Activated naive CD4-positive, alpha-beta T cell treated with anti-CD3 and anti-CD28 coated beads, Interleukin-2, amount 50 U/mL, for 72 hours (primary cell): ENCODE data around the gene GUCY1A1. TPM values are rescaled to one million over a fixed set of nuclear protein-coding genes. Genes with fewer than 3 reads are reported as not detected.

ENCODE experiments used
- ATAC-seq, 2 donors: fragments of 150-1000 bp; cut with Tn5 transposase; 2 replicates each; pipeline ENCODE4 v1.10.0; 2021; ENCODE audit warnings: mild to moderate bottlenecking in 2 of 2, moderate library complexity in 2 of 2
- DNase-seq, 2 donors: peaks; one replicate each; pipeline ENCODE4 v3.0.0; 2021 to 2022; ENCODE audit warnings: low spot score in 2 of 2
- H3K27ac Mint-ChIP-seq, 2 donors: one replicate each; pipeline ENCODE4 v1.8.0; 2022; ENCODE audit warnings: mild to moderate bottlenecking in 2 of 2, mixed read lengths in 2 of 2
- H3K36me3 Mint-ChIP-seq, 2 donors: one replicate each; pipeline ENCODE4 v1.8.0; 2022; ENCODE audit warnings: mixed read lengths in 2 of 2
- H3K9me3 Mint-ChIP-seq, 2 donors: one replicate each; pipeline ENCODE4 v1.8.0; 2022; ENCODE audit warnings: mixed read lengths in 2 of 2
- total RNA-seq, 2 donors: library from RNA; stranded (reverse); gene quantifications; one replicate each; pipeline ENCODE4 v1.2.3, GENCODE V29; 2022

GUCY1A1 gene
- total RNA-seq, 2 donors from 2014 or later, result not detected

DNA sequence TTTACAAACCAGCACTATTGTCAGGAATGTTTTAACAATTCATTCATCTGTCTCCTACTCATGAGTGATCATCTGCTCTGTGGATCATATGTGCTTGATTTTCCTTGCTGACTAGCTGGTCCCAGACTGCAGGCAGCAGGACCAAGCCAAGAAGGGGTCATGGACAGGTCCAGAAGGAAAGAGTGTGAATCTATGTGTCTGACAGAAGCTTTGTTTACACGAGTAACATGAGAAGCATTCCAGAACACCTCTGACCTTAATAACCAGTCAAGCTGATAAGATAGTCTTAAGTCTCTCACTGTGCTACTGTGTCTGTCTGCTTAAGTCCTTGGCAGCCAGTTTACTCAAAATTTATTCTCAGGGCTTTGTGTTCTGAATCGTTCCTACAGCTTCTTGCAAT is 39.0 kb downstream of the GUCY1A1 start:
- Mint-ChIP-seq H3K27ac (no peak overlapping the region), H3K9me3 (peaks cover 0 to 4% of the 10 kb centered on the region in 2 donors), H3K36me3 (no peaks in the 10 kb centered on the region)
- DNase-seq (no peak), ATAC-seq (no peak)

DNA sequence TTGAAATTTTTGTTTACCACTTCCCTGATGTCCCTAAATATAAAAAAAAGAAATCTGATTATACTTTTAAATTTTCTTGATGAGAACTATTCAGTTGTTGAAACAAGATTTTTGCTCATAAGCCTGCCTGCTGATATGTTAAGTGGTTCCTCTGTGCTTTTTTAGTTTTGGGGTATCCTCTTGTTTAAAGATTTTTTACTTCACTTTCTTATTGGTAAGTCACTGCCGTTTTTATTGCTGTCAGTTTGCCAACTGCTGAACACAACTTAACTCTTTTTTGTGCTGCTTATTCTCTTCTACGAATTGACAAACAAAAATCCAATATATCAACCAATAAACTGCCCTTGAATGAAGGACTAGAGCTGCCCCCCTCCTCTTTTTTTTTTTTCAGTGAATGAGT is 39.5 kb downstream of the GUCY1A1 start:
- Mint-ChIP-seq H3K9me3 (peaks cover 0 to 3% of the 10 kb centered on the region in 2 donors), H3K27ac (no peak overlapping the region), H3K36me3 (no peaks in the 10 kb centered on the region)
- DNase-seq (no peak), ATAC-seq (no peak)

DNA sequence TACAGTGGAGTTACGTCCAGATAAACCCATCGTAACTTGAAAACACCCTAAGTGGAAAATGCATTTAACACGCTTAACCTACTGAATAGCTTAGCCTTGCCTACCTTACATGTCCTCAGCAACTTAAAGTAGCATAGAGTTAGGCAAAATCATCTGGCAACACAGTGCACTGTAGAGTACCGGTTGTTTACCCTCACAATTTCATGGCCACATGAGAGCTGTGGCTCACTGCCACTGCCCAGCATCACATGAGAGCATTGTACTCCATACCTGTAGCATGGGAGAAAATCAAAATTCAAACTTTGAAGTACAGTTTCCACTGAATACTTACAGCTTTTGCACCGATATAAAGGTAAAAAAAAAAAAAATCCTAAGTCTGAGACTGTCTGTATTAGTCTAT is 40.6 kb downstream of the GUCY1A1 start:
- no peak for ATAC-seq
- Mint-ChIP-seq H3K36me3 (no peaks in the 10 kb centered on the region), H3K27ac (no peak overlapping the region), H3K9me3 (no peaks in the 10 kb centered on the region)
- no peak for DNase-seq

DNA sequence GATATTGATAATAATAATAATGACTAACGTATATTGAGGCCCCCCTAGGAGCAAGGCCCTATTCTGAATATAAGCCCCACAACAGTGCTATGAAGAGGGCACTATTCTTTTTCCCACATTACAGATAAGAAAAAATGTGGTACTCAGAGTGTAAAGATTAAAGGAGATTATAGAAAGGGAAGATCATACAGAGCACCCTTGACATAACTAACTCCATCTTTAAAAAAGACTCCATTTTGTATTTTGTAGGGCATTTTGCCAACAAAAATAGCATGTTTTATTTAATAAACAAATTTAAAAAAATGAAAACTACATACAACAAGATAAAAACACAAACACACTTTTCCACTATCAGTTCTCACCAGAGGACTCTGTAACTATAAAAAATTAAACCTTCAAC is 42.1 kb downstream of the GUCY1A1 start:
- ATAC-seq, result no peak
- DNase-seq, result no peak
- no peaks in the 10 kb centered on the region for H3K9me3 Mint-ChIP-seq
- no peak overlapping the region for H3K27ac Mint-ChIP-seq
- H3K36me3 Mint-ChIP-seq, result no peaks in the 10 kb centered on the region

DNA sequence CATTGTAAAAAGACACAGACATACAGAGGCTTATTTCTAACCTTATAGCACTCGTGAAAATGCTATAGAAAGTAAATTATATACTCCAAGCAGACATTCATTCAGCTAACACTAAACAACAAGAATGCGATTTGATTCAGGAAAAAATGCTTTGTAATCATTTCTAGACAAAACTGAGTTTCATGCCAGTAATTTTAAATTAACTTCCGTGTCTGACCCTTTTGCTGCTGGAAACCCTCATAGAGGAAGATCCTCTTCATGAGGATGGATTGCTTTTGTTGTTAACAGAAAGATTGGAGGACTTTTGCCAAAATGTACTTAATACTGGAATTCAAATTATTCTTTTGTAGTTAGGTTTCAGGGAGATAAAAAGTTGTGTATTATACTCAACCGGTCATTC is 43.3 kb downstream of the GUCY1A1 start:
- no peaks in the 10 kb centered on the region for H3K36me3 Mint-ChIP-seq
- ATAC-seq (no peak), DNase-seq (no peak)
- no peak overlapping the region for H3K27ac Mint-ChIP-seq
- no peaks in the 10 kb centered on the region for H3K9me3 Mint-ChIP-seq

DNA sequence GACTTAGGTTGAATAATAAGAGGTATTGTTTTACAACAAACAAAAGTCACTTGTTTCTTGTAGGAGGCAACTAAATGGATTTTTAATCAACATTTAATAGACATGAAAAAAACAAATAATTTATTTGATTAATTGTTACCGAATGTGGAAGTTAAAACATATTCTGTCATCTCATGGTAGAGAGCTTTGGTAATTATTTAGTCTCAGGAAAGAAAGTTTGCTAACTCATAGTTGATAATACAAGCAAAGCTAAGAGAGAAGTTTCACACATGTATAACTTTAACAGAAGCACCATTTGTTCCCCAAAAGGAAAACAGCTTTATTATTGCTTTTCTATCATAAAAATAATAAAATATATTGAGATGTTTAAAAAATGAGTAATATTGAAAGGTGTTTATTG is 44.9 kb downstream of the GUCY1A1 start:
- no peak for ATAC-seq
- H3K9me3 Mint-ChIP-seq, result no peaks in the 10 kb centered on the region
- no peak for DNase-seq
- H3K27ac Mint-ChIP-seq, result no peak overlapping the region
- no peaks in the 10 kb centered on the region for H3K36me3 Mint-ChIP-seq

DNA sequence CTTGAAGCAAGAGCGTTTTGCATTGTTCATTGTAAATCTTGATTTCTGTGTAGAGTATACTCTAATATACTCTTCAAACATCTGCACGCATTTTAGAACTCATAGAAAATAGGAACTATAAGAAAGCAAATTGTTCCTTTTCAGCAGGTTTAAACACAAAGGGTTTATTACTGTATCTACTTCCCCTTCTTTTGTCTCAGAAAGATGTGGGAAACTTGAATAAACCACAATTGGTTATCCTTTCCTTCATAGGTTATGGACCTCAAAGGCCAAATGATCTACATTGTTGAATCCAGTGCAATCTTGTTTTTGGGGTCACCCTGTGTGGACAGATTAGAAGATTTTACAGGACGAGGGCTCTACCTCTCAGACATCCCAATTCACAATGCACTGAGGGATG is 46.2 kb downstream of the GUCY1A1 start:
- Mint-ChIP-seq H3K27ac (no peak overlapping the region), H3K9me3 (no peaks in the 10 kb centered on the region), H3K36me3 (no peaks in the 10 kb centered on the region)
- DNase-seq (no peak), ATAC-seq (no peak)

DNA sequence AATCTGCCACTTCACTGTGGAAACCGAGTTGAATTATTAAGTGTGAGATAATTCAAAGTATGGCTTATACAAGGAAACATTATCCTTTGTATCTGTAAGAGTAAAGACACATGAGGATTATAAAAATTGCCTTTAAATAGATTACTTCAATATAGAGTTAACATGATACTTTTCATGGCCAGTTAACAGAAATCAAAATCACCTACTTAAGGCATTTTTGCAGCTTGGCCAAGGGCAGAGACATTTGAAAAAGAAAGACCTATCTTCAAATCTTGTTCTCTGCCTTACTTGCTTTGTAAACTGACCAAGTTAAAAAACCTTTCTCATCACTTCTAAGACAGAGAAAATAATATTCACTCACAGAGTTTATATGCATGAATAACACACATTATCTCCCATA is 47.3 kb downstream of the GUCY1A1 start:
- DNase-seq, result no peak
- no peak overlapping the region for H3K27ac Mint-ChIP-seq
- no peaks in the 10 kb centered on the region for H3K36me3 Mint-ChIP-seq
- H3K9me3 Mint-ChIP-seq, result no peaks in the 10 kb centered on the region
- ATAC-seq, result no peak

DNA sequence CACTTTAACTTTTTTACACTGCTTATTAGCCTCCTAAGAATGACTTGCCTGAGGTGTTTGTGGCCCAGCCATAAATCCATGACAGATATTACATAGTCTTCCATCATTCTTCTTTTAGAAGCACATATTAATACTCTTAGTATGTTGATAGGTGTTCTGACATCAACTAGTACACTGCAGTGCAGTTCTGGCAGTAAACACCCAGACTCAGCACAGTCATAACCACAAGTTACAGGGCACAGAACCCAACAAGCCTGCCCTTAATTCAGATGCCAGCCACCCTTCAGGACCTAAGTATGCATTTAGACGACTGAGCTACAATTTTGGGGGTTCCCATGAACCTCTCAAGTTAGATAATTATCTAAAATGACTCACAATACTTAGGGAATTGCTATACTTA is 55.7 kb downstream of the GUCY1A1 start:
- no peaks in the 10 kb centered on the region for H3K36me3 Mint-ChIP-seq
- DNase-seq, result no peak
- H3K27ac Mint-ChIP-seq, result no peak overlapping the region
- ATAC-seq, result no peak
- no peaks in the 10 kb centered on the region for H3K9me3 Mint-ChIP-seq

DNA sequence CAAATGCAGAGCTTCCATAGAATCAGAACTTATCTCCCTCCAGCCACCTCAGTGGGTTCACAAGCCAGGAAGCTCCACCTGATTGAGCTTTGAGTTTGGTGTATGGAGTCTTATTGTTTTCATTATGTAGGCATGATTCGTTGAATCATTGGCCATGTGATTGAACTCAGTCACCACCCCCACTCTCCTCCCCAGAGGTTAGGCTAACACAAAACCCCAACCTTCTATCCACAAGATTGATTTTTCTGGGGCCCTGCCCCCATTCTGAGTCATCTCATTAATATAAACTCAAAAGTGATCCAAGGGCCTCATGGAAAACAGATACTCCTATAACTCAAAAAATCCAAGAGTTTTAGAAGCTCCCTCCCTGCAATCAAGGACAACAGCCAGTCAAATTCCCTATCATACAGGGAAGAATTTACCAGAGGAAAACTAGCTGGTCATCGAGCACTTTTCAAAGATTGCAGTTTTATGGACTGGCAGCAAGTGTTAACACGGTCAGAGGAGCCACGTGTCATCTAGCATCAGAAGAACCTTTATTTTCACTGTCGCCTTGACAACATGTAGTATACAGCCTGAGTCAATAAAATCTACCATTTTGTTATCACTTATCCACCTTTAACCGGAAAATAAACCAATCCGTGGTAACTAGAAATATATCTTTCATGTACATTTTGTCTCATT is 56.3 kb downstream of the GUCY1A1 start:
- no peaks in the 10 kb centered on the region for H3K9me3 Mint-ChIP-seq
- no peaks in the 10 kb centered on the region for H3K36me3 Mint-ChIP-seq
- DNase-seq (no peak), ATAC-seq (no peak)
- H3K27ac Mint-ChIP-seq, result no peak overlapping the region

DNA sequence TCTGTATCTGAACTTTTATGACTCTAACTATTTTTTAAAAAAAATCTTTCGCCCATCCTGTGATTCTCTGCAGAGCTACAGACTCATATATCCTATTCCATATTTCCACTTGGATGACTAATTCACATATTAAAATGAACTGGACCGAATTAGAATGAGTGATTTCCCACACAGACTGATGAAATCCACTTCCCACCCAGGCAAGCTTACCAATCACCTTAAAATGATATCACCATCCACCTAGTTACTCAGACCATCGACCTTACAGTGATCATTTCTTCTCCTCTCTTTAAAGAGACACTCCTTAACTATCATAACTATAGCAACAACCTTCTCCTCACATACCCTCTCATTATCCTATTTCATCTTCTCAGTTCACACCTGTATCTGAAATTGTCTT is 58.1 kb downstream of the GUCY1A1 start:
- no peak for ATAC-seq
- H3K27ac Mint-ChIP-seq, result no peak overlapping the region
- no peak for DNase-seq
- no peaks in the 10 kb centered on the region for H3K9me3 Mint-ChIP-seq
- no peaks in the 10 kb centered on the region for H3K36me3 Mint-ChIP-seq

DNA sequence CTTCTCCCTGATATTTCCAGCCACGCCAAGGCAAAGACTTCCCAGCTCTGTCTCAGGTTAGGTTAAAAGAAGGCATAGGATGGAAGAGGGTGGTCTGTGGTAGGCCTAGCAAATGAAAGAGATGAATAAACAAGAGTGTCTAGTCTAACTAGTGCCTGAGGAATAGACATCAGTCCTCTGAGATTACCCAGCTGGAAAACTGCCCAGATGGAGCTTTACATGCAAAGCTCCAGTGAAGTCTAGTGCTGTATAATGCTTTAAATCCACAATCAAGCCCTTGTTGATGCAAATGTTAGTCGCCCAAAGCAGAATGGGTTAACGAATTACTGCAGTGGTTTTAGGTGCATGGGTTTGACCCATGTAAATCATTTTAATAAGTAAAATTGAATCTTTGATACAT is 67.4 kb downstream of the GUCY1A1 start:
- DNase-seq, result no peak
- Mint-ChIP-seq H3K9me3 (no peaks in the 10 kb centered on the region), H3K27ac (no peak overlapping the region), H3K36me3 (no peaks in the 10 kb centered on the region)
- ATAC-seq, result no peak

DNA sequence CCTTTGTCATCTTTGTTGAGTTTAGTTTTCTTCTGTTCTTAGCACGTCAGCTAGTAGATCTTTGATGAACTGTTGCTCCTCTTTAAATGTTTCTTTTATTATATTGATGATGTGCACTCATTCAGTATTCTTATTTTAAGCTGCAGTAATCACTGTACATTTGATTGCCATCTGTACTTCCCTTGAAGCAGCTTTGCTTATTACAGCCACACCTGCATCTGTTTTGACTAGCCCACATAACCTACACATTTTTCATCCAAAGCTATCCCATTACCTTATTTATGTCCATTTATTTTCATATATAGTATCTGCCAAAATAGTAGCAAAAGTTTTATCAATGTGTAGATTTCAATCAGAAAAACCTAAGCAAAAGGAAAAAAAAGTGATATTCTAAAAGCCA is 68.3 kb downstream of the GUCY1A1 start:
- H3K27ac Mint-ChIP-seq, result no peak overlapping the region
- ATAC-seq (no peak), DNase-seq (no peak)
- no peaks in the 10 kb centered on the region for H3K9me3 Mint-ChIP-seq
- no peaks in the 10 kb centered on the region for H3K36me3 Mint-ChIP-seq

DNA sequence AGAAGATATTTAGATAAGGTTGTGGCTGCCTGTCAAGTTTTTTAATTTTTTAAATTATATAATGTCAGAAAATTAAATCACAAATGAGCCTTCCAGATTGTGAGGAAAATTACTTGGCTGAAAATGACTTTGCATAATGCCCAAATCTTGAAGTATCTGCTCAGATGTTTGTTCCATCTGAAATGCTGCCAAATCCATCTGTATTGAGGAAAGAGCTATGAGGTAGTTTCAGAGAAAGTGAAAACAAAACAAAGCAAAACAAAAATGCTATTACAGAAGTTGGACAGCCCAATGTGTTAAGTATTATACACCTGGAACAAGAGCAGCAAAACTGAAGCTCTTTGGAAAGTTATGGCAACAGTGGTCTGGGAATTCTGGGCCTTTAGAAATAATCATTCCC is 68.8 kb downstream of the GUCY1A1 start:
- DNase-seq (no peak), ATAC-seq (no peak)
- Mint-ChIP-seq H3K9me3 (no peaks in the 10 kb centered on the region), H3K36me3 (no peaks in the 10 kb centered on the region), H3K27ac (no peak overlapping the region)

DNA sequence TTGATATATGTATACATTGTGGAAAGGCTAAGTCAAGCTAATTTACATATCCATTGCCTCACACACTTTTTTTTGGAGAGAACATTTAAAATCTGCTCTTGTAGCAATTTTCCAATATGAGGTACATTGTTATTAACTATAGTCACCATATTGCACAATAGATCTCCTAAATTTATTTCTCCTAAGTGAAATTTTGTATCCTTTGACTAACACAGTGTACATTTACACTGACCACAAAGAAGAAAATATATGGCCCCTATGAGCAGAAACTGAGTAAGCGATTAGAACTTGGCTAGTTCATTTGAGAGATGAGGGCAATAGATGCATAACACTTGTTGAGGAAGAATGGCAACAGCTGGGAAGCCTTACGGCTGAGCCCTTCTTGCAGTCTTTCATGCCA is 71.9 kb downstream of the GUCY1A1 start:
- Mint-ChIP-seq H3K9me3 (no peaks in the 10 kb centered on the region), H3K27ac (no peak overlapping the region), H3K36me3 (no peaks in the 10 kb centered on the region)
- no peak for ATAC-seq
- no peak for DNase-seq

DNA sequence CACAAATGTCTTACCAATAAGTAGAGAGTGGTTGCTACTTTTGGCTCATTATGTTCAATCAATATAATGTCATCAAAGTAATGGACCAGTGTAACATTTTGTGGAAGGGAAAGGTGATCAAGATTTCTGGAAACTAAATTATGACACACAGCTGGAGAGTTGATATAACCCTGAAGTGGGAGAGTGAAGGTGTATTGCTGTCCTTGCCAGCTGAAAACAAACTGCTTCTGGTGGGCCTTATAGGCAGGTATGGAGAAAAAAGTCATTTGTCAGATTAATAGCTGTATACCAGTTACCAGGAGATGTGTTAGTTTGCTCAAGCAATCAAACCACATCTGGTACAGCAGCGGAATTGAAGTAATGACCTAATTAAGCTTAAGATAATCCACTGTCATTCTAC is 74.9 kb downstream of the GUCY1A1 start:
- no peak overlapping the region for H3K27ac Mint-ChIP-seq
- no peaks in the 10 kb centered on the region for H3K36me3 Mint-ChIP-seq
- DNase-seq (no peak), ATAC-seq (no peak)
- no peaks in the 10 kb centered on the region for H3K9me3 Mint-ChIP-seq

DNA sequence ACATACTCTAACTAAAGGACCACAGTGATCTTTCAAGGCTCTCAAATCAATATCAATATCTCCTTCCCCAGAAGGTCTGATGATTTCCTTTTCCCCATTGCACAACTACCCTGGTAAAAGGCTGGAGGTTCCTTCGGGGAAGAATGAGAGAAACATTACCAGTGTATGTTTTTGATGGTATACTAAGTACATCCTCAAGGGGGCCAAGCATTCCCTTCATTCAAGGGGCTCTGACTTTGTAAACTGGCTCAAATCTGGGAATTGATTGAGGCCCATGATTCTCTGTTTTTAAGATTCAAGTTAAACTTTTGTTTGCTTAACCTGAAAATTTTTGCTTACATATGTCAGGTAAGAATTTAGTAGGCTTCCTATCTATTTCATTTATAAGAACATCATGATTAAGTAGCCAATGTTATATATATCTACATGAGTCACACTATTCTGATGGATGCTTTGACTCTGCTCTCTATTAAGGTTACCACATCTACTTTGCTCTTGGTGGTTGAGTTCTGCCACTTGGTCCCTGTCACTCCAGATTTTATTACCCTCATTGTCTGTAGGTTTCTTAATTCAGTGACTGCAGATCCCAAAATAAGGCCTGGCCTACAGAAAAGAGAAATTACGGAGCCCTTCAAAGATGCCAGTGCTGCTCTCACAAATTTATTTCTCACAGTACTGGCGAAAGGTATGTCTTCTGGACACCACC is 75.8 kb downstream of the GUCY1A1 start:
- no peak overlapping the region for H3K27ac Mint-ChIP-seq
- no peaks in the 10 kb centered on the region for H3K9me3 Mint-ChIP-seq
- no peaks in the 10 kb centered on the region for H3K36me3 Mint-ChIP-seq
- ATAC-seq (no peak), DNase-seq (no peak)

DNA sequence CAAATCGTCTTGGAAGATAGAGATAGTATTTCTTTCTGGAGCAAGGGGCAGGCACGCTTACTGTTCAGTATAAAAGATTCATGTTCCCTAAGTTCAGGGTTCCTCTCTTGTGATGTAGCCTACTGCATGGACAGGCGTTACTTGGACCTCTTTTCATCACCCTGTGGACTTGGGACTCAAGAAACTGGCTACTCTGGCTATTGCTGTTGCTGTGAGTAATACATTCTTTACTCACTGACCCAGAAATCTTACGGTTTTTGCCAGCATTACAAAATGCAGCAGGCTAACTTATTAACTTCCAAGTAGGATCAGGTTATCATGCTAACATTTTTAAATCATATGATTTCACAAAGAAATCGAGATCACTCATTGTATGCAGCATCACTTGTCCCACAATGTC is 79.3 kb downstream of the GUCY1A1 start:
- DNase-seq (no peak), ATAC-seq (no peak)
- H3K27ac Mint-ChIP-seq, result no peak overlapping the region
- no peaks in the 10 kb centered on the region for H3K9me3 Mint-ChIP-seq
- H3K36me3 Mint-ChIP-seq, result no peaks in the 10 kb centered on the region
